K562 (cell line): ENCODE measurements around the gene ISY1. TPM values are rescaled to one million over a fixed set of nuclear protein-coding genes. Genes with fewer than 3 reads are reported as not detected.

ENCODE experiments used
- CXXC5 ChIP-seq: fragments of 250-450 bp; sonication (Bioruptor Pico); IDR thresholded peaks from 2 replicates; pipeline ENCODE4 v1.8.0; 2022; ENCODE audit warnings: inconsistent platforms, mild to moderate bottlenecking, moderate library complexity
- E2F5 ChIP-seq: sonication (generic); formaldehyde crosslinking; IDR thresholded peaks from 2 replicates; pipeline ENCODE4 v1.8.0; 2022; ENCODE audit warnings: mild to moderate bottlenecking, missing genetic modification reagents
- ESRRB ChIP-seq: fragments of 250-450 bp; sonication (Bioruptor Pico); IDR thresholded peaks from 2 replicates; pipeline ENCODE4 v1.5.0; 2020; ENCODE audit warnings: mild to moderate bottlenecking, moderate library complexity, borderline replicate concordance
- ETV5 ChIP-seq: sonication (generic); formaldehyde crosslinking; IDR thresholded peaks from 2 replicates; pipeline ENCODE4 v1.4.0; 2020; ENCODE audit warnings: low read depth, mild to moderate bottlenecking, missing genetic modification reagents
- FUS ChIP-seq: fragments of 200-400 bp; formaldehyde crosslinking; optimal IDR thresholded peaks from 2 replicates; pipeline ENCODE3; 2017; ENCODE audit warnings: low read depth, low read length
- GTF2B ChIP-seq: IDR thresholded peaks from 2 replicates; pipeline ENCODE4 v1.6.1; 2011; ENCODE audit not compliant: insufficient read length; ENCODE audit errors: extremely low read depth
- HOXB6 ChIP-seq: fragments of 250-450 bp; sonication (Bioruptor Pico); IDR thresholded peaks from 2 replicates; pipeline ENCODE4 v1.5.1; 2022; ENCODE audit warnings: mild to moderate bottlenecking, borderline replicate concordance
- LCOR ChIP-seq: sonication (generic); formaldehyde crosslinking; IDR thresholded peaks from 2 replicates; pipeline ENCODE4 v1.8.0; 2022; ENCODE audit warnings: mild to moderate bottlenecking, missing genetic modification reagents
- MCM7 ChIP-seq, 2 experiments: fragments of 450-650 bp; IDR thresholded peaks; 2 replicates each; pipeline ENCODE4 v1.6.1; 2016 to 2018
- NFIC ChIP-seq: fragments of 450-650 bp; IDR thresholded peaks from 2 replicates; pipeline ENCODE4 v1.6.1; 2017; ENCODE audit warnings: mild to moderate bottlenecking, inconsistent platforms
- NR4A1 ChIP-seq, 2 experiments: fragments of 250-450 bp in 1 of 2; fragments of 450-650 bp in 1 of 2; sonication (Bioruptor Pico) in 1 of 2; IDR thresholded peaks; 2 replicates each; pipeline versions ENCODE4 v1.4.0 to v1.6.1; 2016 to 2020; ENCODE audit warnings: mild to moderate bottlenecking in 2 of 2, missing compliant biosample characterization in 1 of 2, missing genetic modification characterization in 1 of 2, moderate library complexity in 1 of 2
- PHF20 ChIP-seq: fragments of 450-650 bp; IDR thresholded peaks from 2 replicates; pipeline ENCODE4 v1.6.1; 2018; ENCODE audit not compliant: partially characterized antibody
- POLR2B ChIP-seq: fragments of 450-650 bp; IDR thresholded peaks from 2 replicates; pipeline ENCODE4 v1.6.1; 2018; ENCODE audit warnings: low read depth; ENCODE audit not compliant: partially characterized antibody
- RAD51 ChIP-seq: fragments of 450-650 bp; IDR thresholded peaks from 2 replicates; pipeline ENCODE4 v1.7.1; 2016; ENCODE audit warnings: low read depth, mild to moderate bottlenecking, borderline replicate concordance
- SMARCB1 ChIP-seq: IDR thresholded peaks from 2 replicates; pipeline ENCODE4 v1.6.1; 2011; ENCODE audit warnings: improper control_type of control experiment, low read depth; ENCODE audit not compliant: insufficient read length
- SP1 ChIP-seq: sonication (generic); formaldehyde crosslinking; IDR thresholded peaks from 2 replicates; pipeline ENCODE4 v1.8.1; 2022; ENCODE audit warnings: mild to moderate bottlenecking, missing genetic modification reagents
- THRA ChIP-seq: fragments of 450-650 bp; IDR thresholded peaks from 2 replicates; pipeline ENCODE4 v1.6.1; 2017; ENCODE audit warnings: mild to moderate bottlenecking, moderate library complexity
- THRAP3 ChIP-seq: fragments of 450-650 bp; IDR thresholded peaks from 2 replicates; pipeline ENCODE4 v1.6.1; 2016; ENCODE audit warnings: mild to moderate bottlenecking, inconsistent platforms, borderline replicate concordance
- TSHZ1 ChIP-seq: fragments of 250-450 bp; sonication (Bioruptor Pico); IDR thresholded peaks from 2 replicates; pipeline ENCODE4 v1.4.0; 2020; ENCODE audit warnings: mild to moderate bottlenecking, moderate library complexity
- ZBTB17 ChIP-seq: fragments of 450-650 bp; formaldehyde crosslinking; IDR thresholded peaks from 2 replicates; pipeline ENCODE4 v1.4.0; 2020; ENCODE audit warnings: mild to moderate bottlenecking
- ZNF583 ChIP-seq: fragments of 250-450 bp; sonication (Bioruptor Pico); IDR thresholded peaks from 2 replicates; pipeline ENCODE4 v1.4.0; 2020
- ZNF785 ChIP-seq: fragments of 250-450 bp; sonication (Bioruptor Pico); IDR thresholded peaks from 2 replicates; pipeline ENCODE4 v1.4.0; 2020; ENCODE audit warnings: mild to moderate bottlenecking
- ZZZ3 ChIP-seq: fragments of 450-650 bp; IDR thresholded peaks from 2 replicates; pipeline ENCODE4 v1.6.1; 2016; ENCODE audit warnings: antibody characterized with exemption, mild to moderate bottlenecking, moderate library complexity
- polyA plus RNA-seq, 8 experiments: library from polyadenylated mRNA; depleted of rRNA in 4 of 8; stranded (reverse) in 5 of 8; unstranded in 3 of 8; fragments of >200 nt; fragmentation: Nextera tagmentation in 2 of 8; fragmentation: Illumina TruSeq in 1 of 8; extraction: Ambion mirVana in 2 of 8; extraction: Trizol in 1 of 8; gene quantifications; 2 replicates each; pipeline versions ENCODE4 v1.2.1 to v1.2.3, GENCODE V29; 2011 to 2014; ENCODE audit warnings: inconsistent platforms in 1 of 8, missing spikeins in 1 of 8
- total RNA-seq, 7 experiments: library from RNA; depleted of rRNA in 6 of 7; stranded (reverse); fragments of >200 nt in 6 of 7; fragmentation: Illumina TruSeq in 2 of 7; extraction: Trizol in 2 of 7; gene quantifications; 2 replicates each; pipeline versions ENCODE4 v1.2.1 to v1.2.3, GENCODE V29; 2011 to 2021; ENCODE audit warnings: low replicate concordance in 1 of 7

Gene ISY1
- total and polyA plus RNA-seq, 9 of the 15 experiments (the other 6 are each of a cell fraction or from before 2014, with no cell fraction given), result 23.5 to 50.0 (median 32.9) TPM

- no peak for TF ChIP-seq THRA
- peak; percentile 74 for TF ChIP-seq SP1 (CRISPR knock-in tag)
- no peak for TF ChIP-seq PHF20
- TF ChIP-seq CXXC5, result peak; percentile 89
- TF ChIP-seq POLR2B, result peak; percentile 89
- TF ChIP-seq MCM7 (IDR thresholded peaks at IDR 0.05), result no peak
- no peak for TF ChIP-seq THRAP3
- TF ChIP-seq ESRRB (CRISPR knock-in tag), result no peak
- peak; percentile 82 for TF ChIP-seq LCOR (CRISPR knock-in tag)
- TF ChIP-seq SMARCB1, result no peak
- TF ChIP-seq ZZZ3, result 0 out of 2 replicates have a peak, but pooled peaks have one; percentile 57
- no peak for TF ChIP-seq RAD51
- TF ChIP-seq ZNF583 (CRISPR knock-in tag), result no peak
- TF ChIP-seq NFIC, result no peak
- TF ChIP-seq ZBTB17 (CRISPR knock-in tag), result no peak
- no peak for TF ChIP-seq ETV5 (CRISPR knock-in tag)
- no peak for TF ChIP-seq FUS
- no peak for TF ChIP-seq TSHZ1 (CRISPR knock-in tag)
- TF ChIP-seq E2F5, result peak; percentile 63; the same call in 1 of the 2 replicates
- peak; percentile 63; the same call in 1 of the 2 replicates for TF ChIP-seq NR4A1 (CRISPR knock-in tag; IDR thresholded peaks at IDR 0.05)
- no peak for TF ChIP-seq NR4A1 (tag; IDR thresholded peaks at IDR 0.05)
- TF ChIP-seq GTF2B, result no peak
- TF ChIP-seq HOXB6 (CRISPR knock-in tag), result no peak
- TF ChIP-seq ZNF785, result no peak
Measured at GRCh38 chr3:129183569-129184395, 22.9 kb upstream of the ISY1 start, which contains the start of gene CNBP (continued).
